Measurements from ENCODE around the gene LRRC9. TPM values are rescaled to one million over a fixed set of nuclear protein-coding genes. Genes with fewer than 3 reads are reported as not detected.

The LRRC9 gene
- total RNA-seq, 4 donors from 2014 or later: 0.16 to 0.25 TPM; not detected in 2

DNA sequence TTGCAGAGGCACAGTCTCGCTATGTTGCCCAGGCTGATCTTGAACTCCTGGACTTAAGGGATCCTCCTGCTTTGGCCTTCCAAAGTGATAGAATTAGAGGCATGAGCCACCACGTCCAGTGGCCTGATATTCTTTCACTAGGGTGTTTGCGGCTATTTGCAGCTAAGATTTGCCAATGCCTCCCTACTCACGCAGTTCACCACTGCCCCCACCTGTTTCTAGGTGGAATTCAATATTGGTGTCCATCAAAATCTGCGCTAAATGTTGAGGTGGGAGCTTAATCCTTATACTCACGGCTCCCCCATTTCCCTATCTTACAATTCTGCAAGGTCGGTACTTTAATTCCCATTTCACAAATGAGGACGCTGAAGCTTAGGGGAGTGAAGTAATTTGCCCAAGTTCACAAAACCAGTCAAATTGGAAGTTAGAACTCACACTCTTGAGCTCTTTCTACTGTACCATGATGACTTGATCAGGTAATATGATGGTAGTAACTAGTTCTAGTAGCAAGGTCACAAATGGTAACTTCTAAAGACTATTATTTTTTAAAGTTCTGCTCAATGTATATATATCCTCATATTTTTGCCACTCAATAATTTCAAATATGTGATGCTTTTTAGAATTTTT lies 22.1 kb upstream of the LRRC9 start:
- DNase-seq (ENCODE audit: low spot score) (no peak), ATAC-seq (ENCODE audit: low FRiP score) (no peak)
- TF ChIP-seq, protein P1, sequence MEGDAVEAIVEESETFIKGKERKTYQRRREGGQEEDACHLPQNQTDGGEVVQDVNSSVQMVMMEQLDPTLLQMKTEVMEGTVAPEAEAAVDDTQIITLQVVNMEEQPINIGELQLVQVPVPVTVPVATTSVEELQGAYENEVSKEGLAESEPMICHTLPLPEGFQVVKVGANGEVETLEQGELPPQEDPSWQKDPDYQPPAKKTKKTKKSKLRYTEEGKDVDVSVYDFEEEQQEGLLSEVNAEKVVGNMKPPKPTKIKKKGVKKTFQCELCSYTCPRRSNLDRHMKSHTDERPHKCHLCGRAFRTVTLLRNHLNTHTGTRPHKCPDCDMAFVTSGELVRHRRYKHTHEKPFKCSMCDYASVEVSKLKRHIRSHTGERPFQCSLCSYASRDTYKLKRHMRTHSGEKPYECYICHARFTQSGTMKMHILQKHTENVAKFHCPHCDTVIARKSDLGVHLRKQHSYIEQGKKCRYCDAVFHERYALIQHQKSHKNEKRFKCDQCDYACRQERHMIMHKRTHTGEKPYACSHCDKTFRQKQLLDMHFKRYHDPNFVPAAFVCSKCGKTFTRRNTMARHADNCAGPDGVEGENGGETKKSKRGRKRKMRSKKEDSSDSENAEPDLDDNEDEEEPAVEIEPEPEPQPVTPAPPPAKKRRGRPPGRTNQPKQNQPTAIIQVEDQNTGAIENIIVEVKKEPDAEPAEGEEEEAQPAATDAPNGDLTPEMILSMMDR (IDR thresholded peaks at IDR 0.05): peak in 1 of 3 donors; percentile 20

DNA sequence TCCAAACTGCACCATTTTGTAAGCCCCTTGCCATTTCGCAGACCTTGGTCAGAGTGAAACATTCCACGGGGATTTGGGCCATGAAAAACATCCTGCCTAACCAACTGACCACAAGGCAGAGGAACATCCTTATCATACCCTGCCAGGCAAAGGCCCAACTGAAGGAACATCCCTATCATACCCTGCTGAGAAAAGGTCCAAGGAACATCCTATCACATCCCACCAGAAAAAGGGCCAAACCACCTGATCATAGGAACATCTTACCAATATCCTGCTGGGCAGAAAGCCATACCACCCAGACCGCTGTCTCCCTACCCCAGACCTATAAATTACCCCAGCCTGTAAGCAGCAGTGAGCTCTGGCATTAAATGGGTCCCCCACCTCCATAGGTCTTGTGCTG lies 19.4 kb upstream of the LRRC9 start:
- ATAC-seq (ENCODE audit: low FRiP score): no peak
- TF ChIP-seq, protein P1 (IDR thresholded peaks at IDR 0.05): no peak
- DNase-seq (ENCODE audit: low spot score): no peak

DNA sequence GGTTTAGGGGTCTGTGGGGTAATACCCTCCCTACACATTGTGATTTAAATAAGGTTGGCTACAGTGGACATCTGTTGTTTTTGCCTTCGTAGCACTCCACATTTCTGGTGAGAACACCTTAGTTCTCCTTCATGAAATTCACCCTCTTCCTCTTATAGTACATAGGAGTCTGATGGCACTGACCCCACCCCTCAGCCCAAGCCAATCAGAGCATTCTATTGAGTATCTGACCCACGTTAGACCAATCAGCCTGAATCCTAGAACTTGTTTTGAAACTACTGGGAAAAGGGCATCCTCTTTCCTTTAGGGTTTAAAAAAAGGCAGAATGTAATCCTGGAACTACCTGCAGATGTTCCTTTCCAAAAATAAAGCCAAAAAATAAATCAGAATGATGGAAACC lies 15.8 kb upstream of the LRRC9 start:
- ATAC-seq (ENCODE audit: low FRiP score) (no peak), DNase-seq (ENCODE audit: low spot score) (no peak)
- TF ChIP-seq, protein P1 (IDR thresholded peaks at IDR 0.05): no peak

DNA sequence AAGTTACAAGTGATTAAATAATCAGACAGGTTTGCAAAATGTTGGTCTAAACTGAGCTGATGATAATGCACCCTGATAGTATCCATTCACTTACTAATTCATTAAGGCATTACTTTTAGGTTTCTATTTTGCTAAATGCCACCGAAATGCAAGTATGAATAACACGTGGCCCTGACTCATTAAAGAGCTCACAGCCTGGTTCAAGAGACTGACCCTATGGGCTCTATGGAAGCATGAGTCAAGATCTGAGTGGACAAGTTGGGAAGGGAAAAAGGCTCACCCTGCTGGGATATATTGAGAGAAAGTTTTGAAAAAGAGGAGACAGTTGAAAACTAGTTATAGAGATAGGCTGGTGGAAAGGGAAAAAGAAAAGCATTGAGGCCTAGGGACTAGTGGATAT lies 14.8 kb upstream of the LRRC9 start:
- DNase-seq (ENCODE audit: low spot score) (no peak), ATAC-seq (ENCODE audit: low FRiP score) (no peak)

DNA sequence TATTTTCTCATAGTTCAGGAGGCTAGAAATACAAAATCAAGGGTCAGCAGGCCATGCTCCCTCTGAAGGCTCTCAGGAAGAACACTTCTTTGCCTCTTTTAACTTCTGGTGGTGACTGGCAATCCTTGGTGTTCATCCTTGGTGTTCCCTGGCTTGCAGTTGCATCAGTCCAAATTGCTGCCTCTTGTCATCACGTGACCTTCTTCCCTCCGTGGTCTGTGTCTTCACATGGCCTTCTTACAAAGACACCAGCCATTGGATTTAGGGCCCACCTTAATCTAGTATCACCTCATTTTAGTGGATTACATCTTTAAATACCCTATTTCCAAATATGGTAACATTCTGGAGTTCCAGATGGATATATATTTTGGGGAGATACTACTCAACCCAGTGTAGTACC lies 7.5 kb upstream of the LRRC9 start:
- TF ChIP-seq, protein P1 (IDR thresholded peaks at IDR 0.05): no peak
- ATAC-seq (ENCODE audit: low FRiP score) (no peak), DNase-seq (ENCODE audit: low spot score) (no peak)

More for the DNA sequence above, 14.8 kb upstream of the LRRC9 start:
- TF ChIP-seq, protein P1 (IDR thresholded peaks at IDR 0.05): no peak

DNA sequence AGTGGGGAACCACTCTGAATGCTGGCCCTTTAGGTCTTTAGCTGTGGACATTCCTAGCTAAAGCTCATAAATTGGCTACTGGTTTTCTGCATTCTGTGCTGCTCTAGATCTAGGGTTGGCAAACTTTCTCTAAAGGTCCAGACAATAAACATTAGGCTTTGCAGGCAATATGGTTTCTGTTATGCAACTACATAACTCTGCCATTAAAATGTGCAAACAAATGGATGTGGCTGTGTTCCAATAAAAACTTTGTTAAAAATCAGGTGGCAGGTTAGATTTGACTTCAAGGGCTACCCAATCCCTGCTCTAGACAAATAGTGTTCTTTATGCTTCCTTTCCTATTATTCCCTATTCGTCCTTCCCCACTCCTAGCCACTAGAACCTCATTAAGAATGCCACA lies 6.8 kb upstream of the LRRC9 start:
- no peak for ATAC-seq (ENCODE audit: low FRiP score)
- no peak for DNase-seq (ENCODE audit: low spot score)
- TF ChIP-seq, protein P1 (IDR thresholded peaks at IDR 0.05): no peak

DNA sequence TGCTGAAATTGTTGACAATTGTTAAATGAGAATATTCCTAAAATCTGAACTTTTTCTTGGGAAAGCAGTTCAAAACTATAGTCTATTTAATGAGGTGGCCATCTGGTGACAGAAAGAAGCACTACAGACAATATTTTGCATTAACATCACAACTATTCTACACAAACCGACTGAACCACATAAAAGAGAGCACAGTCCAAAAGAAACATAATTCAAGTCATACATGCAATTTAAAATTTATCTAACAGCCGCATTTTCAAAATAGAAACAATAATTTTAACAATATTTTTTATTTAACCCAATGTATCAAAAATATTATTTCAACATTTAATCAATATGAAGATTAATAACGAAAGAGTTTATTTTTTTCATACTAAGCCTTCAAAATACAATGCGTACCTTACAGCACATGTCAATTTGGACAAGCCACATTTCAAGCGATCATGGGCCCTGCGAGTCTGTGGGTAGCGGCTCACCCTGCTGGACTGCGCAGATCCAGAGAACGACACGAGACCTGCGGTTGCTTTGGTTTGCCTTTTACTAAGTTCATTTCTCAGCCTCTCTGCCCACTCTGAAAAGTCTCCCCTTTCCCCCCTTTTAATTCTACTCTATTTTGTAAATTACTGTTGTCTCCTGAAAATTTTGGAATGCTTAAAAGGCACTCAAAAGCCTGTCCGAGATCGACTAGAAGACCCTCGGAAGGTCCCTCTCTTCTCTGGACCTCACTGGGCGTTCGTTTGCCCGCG lies 947 bp upstream of the LRRC9 start:
- TF ChIP-seq, protein P1 (IDR thresholded peaks at IDR 0.05): no peak
- DNase-seq (ENCODE audit: low spot score): no peak
- ATAC-seq (ENCODE audit: low FRiP score): peak; percentile 83
